NCI-H2227 (cell line): ENCODE measurements around the gene ADH6.
"Not testable (repeated sequence)": the region's sequence is repeated elsewhere in the genome, so short reads cannot be mapped to it uniquely, and the experiment has no call there.

Experiments used
- DNase-seq: peaks from one replicate; lab custom pipeline; 2025; ENCODE audit not compliant: unreplicated experiment; lab: John Stamatoyannopoulos, UW

ADH6 gene

GRCh38 chr4:99200138-99200537 is 18.9 kb downstream of the ADH6 start:
- DNase-seq: no peak

GRCh38 chr4:99190336-99190735 is 28.7 kb downstream of the ADH6 start:
- DNase-seq: no peak

GRCh38 chr4:99189900-99190299 is 29.1 kb downstream of the ADH6 start:
- DNase-seq: not testable (repeated sequence)

GRCh38 chr4:99186029-99186428 is 33.0 kb downstream of the ADH6 start:
- DNase-seq: no peak

- DNase-seq: no peak
Observed at GRCh38 chr4:99185581-99185980, 33.5 kb downstream of the ADH6 start.

GRCh38 chr4:99180382-99181070 is 38.5 kb downstream of the ADH6 start:
- DNase-seq: no peak

- DNase-seq: no peak
Observed at GRCh38 chr4:99179626-99180025, 39.4 kb downstream of the ADH6 start.

GRCh38 chr4:99179178-99179577 is 39.9 kb downstream of the ADH6 start:
- no peak for DNase-seq

- DNase-seq: no peak
Observed at GRCh38 chr4:99166544-99166943, 52.5 kb downstream of the ADH6 start.

GRCh38 chr4:99165978-99166377 is 53.1 kb downstream of the ADH6 start:
- no peak for DNase-seq

- no peak for DNase-seq
Observed at GRCh38 chr4:99161373-99162099, 57.5 kb downstream of the ADH6 start.

- no peak for DNase-seq
Observed at GRCh38 chr4:99159699-99160098, 59.3 kb downstream of the ADH6 start.

GRCh38 chr4:99157478-99157935 is 61.5 kb downstream of the ADH6 start:
- no peak for DNase-seq

- DNase-seq: no peak
Observed at GRCh38 chr4:99156992-99157391, 62.1 kb downstream of the ADH6 start.

- DNase-seq: no peak
Observed at GRCh38 chr4:99154658-99155342, 64.2 kb downstream of the ADH6 start.
